Stomach (tissue), 8 donors: ENCODE results near the gene NDUFB1. TPM values are rescaled to one million over a fixed set of nuclear protein-coding genes. Genes with fewer than 3 reads are reported as not detected.

Experiments used
- polyA plus RNA-seq, 3 donors: library from polyadenylated mRNA; stranded (reverse); fragments of 200-250 nt; gene quantifications; one replicate each; pipeline ENCODE4 v1.2.3, GENCODE V29; 2013
- total RNA-seq, 5 donors: library from RNA; depleted of rRNA; stranded (reverse); fragments of >200 nt; gene quantifications; one replicate each; pipeline versions ENCODE4 v1.1.0 to v1.2.3, GENCODE V29; 2014 to 2016
- donor health status: healthy with polysubstance abuse.
- donor health status: Bipolar disorder and iron deficiency.
- donor health status: healthy.

NDUFB1 gene
- total and polyA plus RNA-seq, 8 donors = 22.2 to 1,152 (median 478) TPM

Other genes with a start within 250 kb of the NDUFB1 start
- 100 to 1,000 TPM in 2 of 5 donors, 10 to 100 TPM in 3; 44.9 to 151 (median 76.3) TPM for gene FBLN5, start 174.0 kb downstream of the NDUFB1 start, total RNA-seq
- gene FBLN5, start 174.0 kb downstream of the NDUFB1 start, polyA plus RNA-seq = 10 to 100 TPM; 20.1 to 48.3 (median 22.7) TPM
- 100 to 1,000 TPM in 1 of 5 donors, 10 to 100 TPM in 4; 20.9 to 135 (median 62.6) TPM for gene TRIP11, start 81.6 kb downstream of the NDUFB1 start, total RNA-seq
- gene TRIP11, start 81.6 kb downstream of the NDUFB1 start, polyA plus RNA-seq = 1 to 10 TPM; 3.5 to 3.8 (median 3.8) TPM
- 100 to 1,000 TPM in 1 of 5 donors, 10 to 100 TPM in 3, 1 to 10 TPM in 1; 4.5 to 229 (median 31.6) TPM for gene ATXN3, start 15.1 kb downstream of the NDUFB1 start, total RNA-seq
- gene ATXN3, start 15.1 kb downstream of the NDUFB1 start, polyA plus RNA-seq = 10 to 100 TPM; 11.7 to 36.8 (median 18.7) TPM
- gene CPSF2, start 263 bp upstream of the NDUFB1 start, total RNA-seq = 10 to 100 TPM in 3 of 5 donors, 1 to 10 TPM in 2; 5.8 to 36.6 (median 24.3) TPM
- gene CPSF2, start 263 bp upstream of the NDUFB1 start, polyA plus RNA-seq = 1 to 10 TPM; 5.5 to 8.3 (median 7.2) TPM
- gene SLC24A4, start 201.5 kb upstream of the NDUFB1 start, total RNA-seq = under 1 TPM in 2 of 5 donors, not detected in 3; 0.45 to 0.92 TPM
- gene SLC24A4, start 201.5 kb upstream of the NDUFB1 start, polyA plus RNA-seq = under 1 TPM in 2 of 3 donors, not detected in 1; 0.08 to 0.31 TPM